IMR-90 (cell line): Measurements from ENCODE around the gene DNAH5. TPM values are rescaled to one million over a fixed set of nuclear protein-coding genes. Genes with fewer than 3 reads are reported as not detected.

ENCODE experiments used
- ATAC-seq: fragments of 200-7000 bp; cut with Tn5 transposase; 2 replicates; pipeline ENCODE4 v1.9.1; 2020; ENCODE audit warnings: low read depth, mild to moderate bottlenecking, moderate library complexity
- BruUV-seq: library from RNA; stranded (reverse); fragments of 400-500 nt; replicated peaks from 2 replicates; lab custom pipeline; 2021; lab: Mats Ljungman, UMichigan
- CTCF ChIA-PET: fragments of 300-600 bp; formaldehyde crosslinking; extraction: SDS; loops from one replicate; lab custom pipeline; 2021; ENCODE audit warnings: antibody characterized with exemption; lab: Yijun Ruan, JAX
- POLR2A ChIA-PET: fragments of 300-600 bp; sonication (Branson Sonifier 250); formaldehyde crosslinking; loops from one replicate; lab custom pipeline; 2022; ENCODE audit warnings: antibody characterized with exemption; ENCODE audit not compliant: unreplicated experiment; lab: Charles Lee
- DNase-seq: peaks from one replicate; pipeline ENCODE4 v3.0.0; 2013
- H2AFZ ChIP-seq: replicated peaks from 2 replicates; pipeline ENCODE3; 2013; ENCODE audit warnings: low read length, mild to moderate bottlenecking; ENCODE audit not compliant: poor library complexity
- H2AK5ac ChIP-seq: 2 replicates; pipeline ENCODE4 v1.6.1; 2013; ENCODE audit warnings: low read depth, low read length, inconsistent platforms
- H2AK9ac ChIP-seq: replicated peaks from 2 replicates; pipeline ENCODE3; 2013; ENCODE audit warnings: mild to moderate bottlenecking, low read depth, low read length, moderate library complexity; ENCODE audit not compliant: poor library complexity
- H2BK120ac ChIP-seq: 2 replicates; pipeline ENCODE4 v1.6.1; 2013; ENCODE audit warnings: low read depth, low read length, inconsistent platforms
- H2BK15ac ChIP-seq: 3 replicates; pipeline ENCODE4 v1.6.1; 2013; ENCODE audit warnings: low read depth, low read length, inconsistent platforms
- H2BK20ac ChIP-seq: 2 replicates; pipeline ENCODE4 v1.6.1; 2013; ENCODE audit warnings: low read depth, mild to moderate bottlenecking, inconsistent platforms, low read length, moderate library complexity
- H2BK5ac ChIP-seq: 2 replicates; pipeline ENCODE4 v1.6.1; 2013; ENCODE audit warnings: mild to moderate bottlenecking, low read depth, low read length, inconsistent platforms; ENCODE audit not compliant: poor library complexity, severe bottlenecking
- H3K14ac ChIP-seq: replicated peaks from 2 replicates; pipeline ENCODE4 v1.6.1; 2013; ENCODE audit warnings: low read depth, low read length, inconsistent platforms
- H3K18ac ChIP-seq: 2 replicates; pipeline ENCODE4 v1.6.1; 2013; ENCODE audit warnings: low read depth, low read length, control low read depth
- H3K23ac ChIP-seq: 2 replicates; pipeline ENCODE4 v1.6.1; 2013; ENCODE audit warnings: low read depth, low read length, inconsistent platforms
- H3K27ac ChIP-seq: 2 replicates; pipeline ENCODE4 v1.5.1; 2013; ENCODE audit warnings: mild to moderate bottlenecking, control low read depth, low read length; ENCODE audit not compliant: insufficient read depth
- H3K27me3 ChIP-seq: 2 replicates; pipeline ENCODE4 v1.6.1; 2013; ENCODE audit warnings: low read length; ENCODE audit not compliant: control insufficient read depth, insufficient read depth
- H3K36me3 ChIP-seq: 2 replicates; pipeline ENCODE4 v1.6.1; 2013; ENCODE audit warnings: low read length, mixed read lengths; ENCODE audit not compliant: control insufficient read depth, insufficient read depth
- H3K4ac ChIP-seq: 2 replicates; pipeline ENCODE4 v1.6.1; 2013; ENCODE audit warnings: low read depth, low read length, inconsistent platforms
- H3K4me1 ChIP-seq: 2 replicates; pipeline ENCODE4 v1.6.1; 2013; ENCODE audit warnings: low read length, mixed read lengths; ENCODE audit not compliant: control insufficient read depth, insufficient read depth
- H3K4me2 ChIP-seq: 2 replicates; pipeline ENCODE4 v1.6.1; 2013; ENCODE audit warnings: low read depth, mild to moderate bottlenecking, control low read depth, low read length, moderate library complexity
- H3K4me3 ChIP-seq: 2 replicates; pipeline ENCODE4 v1.5.1; 2013; ENCODE audit warnings: low read depth, mild to moderate bottlenecking, control low read depth, low read length, moderate library complexity; ENCODE audit not compliant: insufficient read depth
- H3K56ac ChIP-seq: 2 replicates; pipeline ENCODE4 v1.6.1; 2013; ENCODE audit warnings: low read length, inconsistent platforms; ENCODE audit not compliant: insufficient read depth; ENCODE audit errors: extremely low read depth
- H3K79me1 ChIP-seq, 2 experiments: 2 replicates each; pipeline ENCODE4 v1.6.1; 2013; ENCODE audit warnings: low read length in 2 of 2, inconsistent platforms in 1 of 2, low read depth in 1 of 2
- H3K9ac ChIP-seq: 2 replicates; pipeline ENCODE4 v1.6.1; 2013; ENCODE audit warnings: low read depth, low read length, control low read depth
- H3K9me1 ChIP-seq: 2 replicates; pipeline ENCODE4 v1.6.1; 2013; ENCODE audit warnings: low read length, inconsistent platforms; ENCODE audit not compliant: insufficient read depth
- H3K9me3 ChIP-seq: 2 replicates; pipeline ENCODE4 v1.6.1; 2013; ENCODE audit warnings: low read length; ENCODE audit not compliant: control insufficient read depth, insufficient read depth
- H4K20me1 ChIP-seq: 2 replicates; pipeline ENCODE4 v1.6.1; 2013; ENCODE audit warnings: low read length, inconsistent platforms; ENCODE audit not compliant: insufficient read depth
- H4K5ac ChIP-seq: 2 replicates; pipeline ENCODE4 v1.6.1; 2013; ENCODE audit warnings: mild to moderate bottlenecking, low read depth, low read length, control low read depth
- H4K8ac ChIP-seq, 2 experiments: 2 replicates each; pipeline ENCODE4 v1.6.1; 2013; ENCODE audit warnings: low read depth in 2 of 2, low read length in 2 of 2, control low read depth in 1 of 2, inconsistent platforms in 1 of 2
- H4K91ac ChIP-seq: 2 replicates; pipeline ENCODE4 v1.6.1; 2013; ENCODE audit warnings: low read depth, low read length, inconsistent platforms; ENCODE audit not compliant: insufficient read depth
- FOS ChIP-seq: fragments of 150-350 bp; IDR thresholded peaks from 2 replicates; pipeline ENCODE4 v1.6.1; 2016; ENCODE audit warnings: low read depth, low read length
- MAFK ChIP-seq: IDR thresholded peaks from 2 replicates; pipeline ENCODE4 v1.6.1; 2012; ENCODE audit warnings: low read depth, low read length, improper control_type of control experiment
- WGBS, 2 experiments: methylation state at CpG; one replicate each; pipeline versions ENCODE4 v1.1.5 to v1.1.7; 2013; ENCODE audit warnings: missing lambda C conversion rate in 2 of 2; ENCODE audit not compliant: insufficient read length in 1 of 2; ENCODE audit errors: extremely low coverage in 2 of 2; 5-methylcytosine and 5-hydroxymethylcytosine counted together
- dilution Hi-C: fragments of 300-500 bp; cut with HindIII; formaldehyde crosslinking; loops from one replicate; pipeline ENCODE4 v1.14.3; 2018; ENCODE audit warnings: low sequenced_read_pairs; ENCODE audit not compliant: unreplicated experiment
- in situ Hi-C: fragments of 300-500 bp; cut with MboI; formaldehyde crosslinking; loops from 3 replicates; pipeline ENCODE4 v1.14.3; 2019; ENCODE audit warnings: low sequenced_read_pairs, inconsistent platforms, mixed read lengths
- intact Hi-C: fragments of 100-400 bp; cut with micrococcal nuclease; formaldehyde crosslinking; loops from 2 replicates; pipeline ENCODE4 v1.10.0; 2022
- polyA plus RNA-seq, 3 experiments: library from polyadenylated mRNA; depleted of rRNA; stranded (reverse); fragments of >200 nt; gene quantifications; 2 replicates each; pipeline ENCODE4 v1.2.3, GENCODE V29; 2012; ENCODE audit warnings: low replicate concordance in 1 of 3
- total RNA-seq: library from RNA; depleted of rRNA; stranded (reverse); fragments of >200 nt; gene quantifications from 2 replicates; pipeline ENCODE4 v1.2.3, GENCODE V29; 2012
- TF ChIP-seq, protein P1 (sequence below): fragments of 150-350 bp; IDR thresholded peaks from 2 replicates; pipeline ENCODE4 v1.6.1; 2016; ENCODE audit warnings: low read depth, mild to moderate bottlenecking, low read length, moderate library complexity, borderline replicate concordance

The DNAH5 gene
- total and polyA plus RNA-seq, 2 of the 4 experiments (the other 2 are of a cell fraction), result 1.9 to 4.3 TPM

DNA sequence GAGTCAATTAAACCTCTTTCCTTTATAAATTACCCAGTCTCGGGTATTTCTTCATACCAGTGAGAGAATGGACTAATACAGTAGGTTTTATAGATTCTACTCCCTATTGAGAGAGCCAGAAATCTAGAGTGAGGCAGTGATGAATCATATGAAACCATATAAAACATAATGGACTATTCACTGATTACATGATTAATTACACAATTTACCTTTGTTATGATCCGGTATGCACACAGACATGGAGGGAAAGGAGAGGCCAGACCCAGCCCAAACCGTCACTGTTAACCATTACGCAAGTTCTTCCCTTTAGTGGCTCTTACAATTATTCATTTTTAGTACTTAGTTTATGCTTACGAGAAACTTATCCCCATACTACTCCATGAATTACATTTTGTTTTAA is 205.0 kb downstream of the DNAH5 start:
- no peak overlapping the region for H3K4me2 ChIP-seq
- no TSS peak for BruUV-seq
- peaks cover 4% of the 10 kb centered on the region for H3K36me3 ChIP-seq
- no peak overlapping the region for H2BK20ac ChIP-seq
- H3K9me3 ChIP-seq, result no peaks in the 10 kb centered on the region
- CTCF ChIA-PET, result interaction anchor here (0.5 kb wide), 1 partner anchor 232 kb away, joined by 3 read pairs; no protein-coding TSS in a partner anchor
- no peak overlapping the region for H3K27ac ChIP-seq
- no peak overlapping the region for H3K18ac ChIP-seq
- no peak overlapping the region for H4K5ac ChIP-seq
- 0 out of 2 replicates have a peak overlapping the region, but pooled peaks have one; percentile 59 for H2AK5ac ChIP-seq
- H3K9me1 ChIP-seq, result no peaks in the 10 kb centered on the region
- dilution Hi-C loops, result no loop called here
- in situ Hi-C loops, result no loop called here
- no peak overlapping the region for H3K14ac ChIP-seq
- no peak overlapping the region for H3K23ac ChIP-seq
- ATAC-seq (no peak), DNase-seq (no peak)
- H2AK9ac ChIP-seq, result no peak overlapping the region
- no peak overlapping the region for H2BK120ac ChIP-seq
- H3K79me1 ChIP-seq, result no peaks in the 10 kb centered on the region
- POLR2A ChIA-PET, result no interaction called here
- no peak overlapping the region for H4K91ac ChIP-seq
- intact Hi-C loops, result no loop called here
- no peak overlapping the region for H2AFZ ChIP-seq
- TF ChIP-seq MAFK, result no peak
- TF ChIP-seq, protein P1, sequence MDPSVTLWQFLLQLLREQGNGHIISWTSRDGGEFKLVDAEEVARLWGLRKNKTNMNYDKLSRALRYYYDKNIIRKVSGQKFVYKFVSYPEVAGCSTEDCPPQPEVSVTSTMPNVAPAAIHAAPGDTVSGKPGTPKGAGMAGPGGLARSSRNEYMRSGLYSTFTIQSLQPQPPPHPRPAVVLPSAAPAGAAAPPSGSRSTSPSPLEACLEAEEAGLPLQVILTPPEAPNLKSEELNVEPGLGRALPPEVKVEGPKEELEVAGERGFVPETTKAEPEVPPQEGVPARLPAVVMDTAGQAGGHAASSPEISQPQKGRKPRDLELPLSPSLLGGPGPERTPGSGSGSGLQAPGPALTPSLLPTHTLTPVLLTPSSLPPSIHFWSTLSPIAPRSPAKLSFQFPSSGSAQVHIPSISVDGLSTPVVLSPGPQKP, result no peak
- no peak for TF ChIP-seq FOS
- H3K9ac ChIP-seq, result no peak overlapping the region
- H3K27me3 ChIP-seq, result no peaks in the 10 kb centered on the region
- H3K4ac ChIP-seq, result no peak overlapping the region
- no peaks in the 10 kb centered on the region for H3K4me1 ChIP-seq
- no peak overlapping the region for H2BK5ac ChIP-seq
- no peak overlapping the region for H3K4me3 ChIP-seq
- H4K20me1 ChIP-seq, result no peaks in the 10 kb centered on the region
- H4K8ac ChIP-seq, result 0 out of 4 replicates have a peak overlapping the region, but pooled peaks of 1 of the 2 experiments have one; percentile 52
- no CpG with 5 or more reads among the region's 5 CpGs for WGBS, 2 experiments
- peak overlapping the region; percentile 67; the same call in 1 of the 3 replicates for H2BK15ac ChIP-seq
- H3K56ac ChIP-seq, result no peak overlapping the region
